ENCODE data around the gene CARMIL1.
"Not testable (repeated sequence)": the region's sequence is repeated elsewhere in the genome, so short reads cannot be mapped to it uniquely, and the experiment has no call there.

Gene CARMIL1

DNA sequence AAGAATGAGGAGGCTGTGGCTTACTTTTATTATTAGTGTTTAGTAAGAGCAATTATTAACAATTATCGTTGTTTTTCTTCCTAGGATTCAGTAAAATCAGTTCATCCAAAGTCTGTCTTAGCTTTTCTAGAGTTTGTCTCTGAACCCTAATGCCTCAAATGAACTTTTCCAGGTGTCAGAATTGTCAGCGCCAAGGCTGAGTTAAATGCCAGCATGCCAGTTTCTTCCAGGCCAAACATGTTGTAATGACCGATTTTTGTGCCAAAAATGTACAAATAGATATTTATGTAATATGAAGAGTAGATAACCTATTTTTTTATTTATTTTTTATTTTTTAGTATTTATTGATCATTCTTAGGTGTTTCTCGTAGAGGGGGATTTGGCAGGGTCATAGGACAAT, 306.1 kb downstream of the CARMIL1 start:
- H3K4me3 ChIP-seq (ENCODE audit: low read depth, low read length) = no peak overlapping the region
- no peaks in the 10 kb centered on the region for H3K27me3 ChIP-seq (ENCODE audit: insufficient read depth, low read depth, severe bottlenecking)
- no peaks in the 10 kb centered on the region for H3K9me3 ChIP-seq (ENCODE audit: severe bottlenecking)
- no peaks in the 10 kb centered on the region for H3K36me3 ChIP-seq
- no peak overlapping the region for H3K27ac ChIP-seq
- DNase-seq = no peak
- TF ChIP-seq CTCF (IDR thresholded peaks at IDR 0.05; ENCODE audit: low read depth, low read length) = no peak

DNA sequence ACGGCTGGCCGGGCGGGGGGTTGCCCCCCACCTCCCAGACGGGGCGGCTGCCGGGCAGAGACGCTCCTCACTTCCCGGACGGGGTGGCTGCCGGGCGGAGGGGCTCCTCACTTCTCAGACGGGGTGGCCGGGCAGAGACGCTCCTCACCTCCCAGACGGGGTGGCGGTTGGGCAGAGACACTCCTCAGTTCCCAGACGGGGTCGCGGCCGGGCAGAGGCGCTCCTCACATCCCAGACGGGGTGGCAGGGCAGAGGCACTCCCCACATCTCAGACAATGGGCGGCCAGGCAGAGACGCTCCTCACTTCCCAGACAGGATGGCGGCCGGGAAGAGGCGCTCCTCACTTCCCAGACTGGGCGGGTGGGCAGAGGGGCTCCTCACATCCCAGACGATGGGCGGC, 306.9 kb downstream of the CARMIL1 start:
- DNase-seq; H3K27ac ChIP-seq; H3K4me3 ChIP-seq (ENCODE audit: low read depth, low read length); H3K9me3 ChIP-seq (ENCODE audit: severe bottlenecking); H3K36me3 ChIP-seq; H3K27me3 ChIP-seq (ENCODE audit: insufficient read depth, low read depth, severe bottlenecking): not testable (repeated sequence)

- no peak overlapping the region for H3K4me3 ChIP-seq (ENCODE audit: low read depth, low read length)
- no peak for TF ChIP-seq CTCF (IDR thresholded peaks at IDR 0.05; ENCODE audit: low read depth, low read length)
- H3K36me3 ChIP-seq = no peaks in the 10 kb centered on the region
Measured at GRCh38 chr6:25586927-25587326, 307.8 kb downstream of the CARMIL1 start.

DNA sequence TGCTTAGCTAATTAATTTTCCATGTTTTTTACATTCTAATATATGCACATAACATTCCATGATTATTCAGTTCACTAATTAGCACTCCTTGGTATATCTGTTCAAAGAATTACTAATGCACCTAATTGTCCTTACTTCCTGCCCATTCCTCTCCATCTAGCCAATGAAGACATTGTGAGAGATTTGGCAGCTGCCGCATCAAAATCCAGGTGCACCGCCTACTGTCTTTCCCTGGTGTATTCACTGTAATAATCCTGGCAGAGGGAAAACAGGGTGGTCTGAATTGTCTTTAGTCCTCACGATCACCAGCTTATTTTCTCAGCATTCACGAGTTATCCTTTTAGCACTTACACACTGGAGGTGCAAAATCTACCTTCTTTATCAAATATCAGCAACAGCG, 311.8 kb downstream of the CARMIL1 start:
- H3K27me3 ChIP-seq (ENCODE audit: insufficient read depth, low read depth, severe bottlenecking) = no peaks in the 10 kb centered on the region
- DNase-seq = no peak

More at GRCh38 chr6:25586927-25587326, 307.8 kb downstream of the CARMIL1 start:
- Histone ChIP-seq H3K27me3 (ENCODE audit: insufficient read depth, low read depth, severe bottlenecking) (no peaks in the 10 kb centered on the region), H3K9me3 (ENCODE audit: severe bottlenecking) (no peaks in the 10 kb centered on the region), H3K27ac (no peak overlapping the region)
- DNase-seq = no peak

DNA sequence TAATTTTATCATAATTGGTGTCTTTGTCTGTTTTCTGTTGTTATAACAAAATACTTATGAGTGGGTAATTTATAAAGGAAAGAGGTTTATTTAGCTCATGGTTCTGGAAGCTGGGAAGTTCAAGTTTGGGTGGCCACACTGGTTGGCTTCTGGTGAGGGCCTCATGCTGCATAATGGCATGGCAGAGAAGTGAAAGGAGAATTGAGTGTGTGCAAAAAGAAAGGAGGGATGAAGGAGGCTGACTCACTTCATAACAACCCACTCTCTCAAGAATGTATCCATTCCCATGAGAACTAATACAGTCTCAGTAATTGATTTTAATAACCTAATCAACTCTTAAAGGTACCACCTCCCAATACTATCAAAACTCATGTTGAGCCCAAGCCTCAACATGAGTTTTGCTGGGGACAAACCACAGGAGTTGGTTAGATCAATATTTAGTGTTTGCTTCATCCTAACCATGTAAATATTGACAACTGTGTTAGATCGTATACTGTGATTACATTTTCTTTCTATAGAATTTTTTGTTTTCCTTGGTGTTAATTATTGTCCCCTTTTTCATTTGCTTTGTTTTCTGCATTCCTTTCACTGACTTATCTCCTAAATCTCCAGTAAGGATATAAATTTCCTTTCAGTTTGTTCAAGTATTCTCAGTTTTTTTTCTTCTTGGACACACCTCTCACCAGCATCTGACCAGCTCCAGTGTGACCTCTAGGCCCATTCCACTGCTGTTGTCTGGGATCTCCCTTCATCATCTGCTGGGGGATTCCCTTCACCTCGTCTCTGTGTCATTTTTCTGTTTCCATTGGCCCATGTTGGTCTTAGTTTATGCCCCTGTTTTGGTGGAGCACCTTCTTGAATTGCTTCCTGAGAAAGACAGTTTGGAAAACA, 318.0 kb downstream of the CARMIL1 start:
- no peaks in the 10 kb centered on the region for H3K9me3 ChIP-seq (ENCODE audit: severe bottlenecking)
- H3K27me3 ChIP-seq (ENCODE audit: insufficient read depth, low read depth, severe bottlenecking) = no peaks in the 10 kb centered on the region
- H3K4me3 ChIP-seq (ENCODE audit: low read depth, low read length) = no peak overlapping the region
- H3K36me3 ChIP-seq = no peaks in the 10 kb centered on the region
- TF ChIP-seq CTCF (IDR thresholded peaks at IDR 0.05; ENCODE audit: low read depth, low read length) = no peak
- no peak for DNase-seq
- no peak overlapping the region for H3K27ac ChIP-seq

More for the DNA sequence above, 311.8 kb downstream of the CARMIL1 start:
- TF ChIP-seq CTCF (IDR thresholded peaks at IDR 0.05; ENCODE audit: low read depth, low read length) = no peak
- Histone ChIP-seq H3K9me3 (ENCODE audit: severe bottlenecking) (no peaks in the 10 kb centered on the region), H3K36me3 (no peaks in the 10 kb centered on the region), H3K4me3 (ENCODE audit: low read depth, low read length) (no peak overlapping the region), H3K27ac (no peak overlapping the region)

- no peak overlapping the region for H3K4me3 ChIP-seq (ENCODE audit: low read depth, low read length)
- H3K36me3 ChIP-seq = no peaks in the 10 kb centered on the region
- DNase-seq = no peak
- H3K9me3 ChIP-seq (ENCODE audit: severe bottlenecking) = no peaks in the 10 kb centered on the region
- no peaks in the 10 kb centered on the region for H3K27me3 ChIP-seq (ENCODE audit: insufficient read depth, low read depth, severe bottlenecking)
- H3K27ac ChIP-seq = no peak overlapping the region
- no peak for TF ChIP-seq CTCF (IDR thresholded peaks at IDR 0.05; ENCODE audit: low read depth, low read length)
Measured at GRCh38 chr6:25599516-25600085, 320.4 kb downstream of the CARMIL1 start.
